RWPE2 (cell line): ENCODE measurements around the gene CASP7.

Experiments used
- ATAC-seq: fragments of 200-7000 bp; cut with Tn5 transposase; 3 replicates; pipeline ENCODE4 v1.9.1; 2021; ENCODE audit warnings: low read depth
- DNase-seq: peaks from one replicate; pipeline ENCODE4 v3.0.0-alpha.2; 2020; ENCODE audit warnings: low spot score
- H3K27ac ChIP-seq: fragments of 450-650 bp; 2 replicates; pipeline ENCODE4 v1.5.1; 2017; ENCODE audit warnings: mild to moderate bottlenecking; ENCODE audit not compliant: poor library complexity, severe bottlenecking
- H3K27me3 ChIP-seq: fragments of 250-450 bp; sonication (Bioruptor Pico); 2 replicates; pipeline ENCODE4 v1.5.1; 2021; ENCODE audit warnings: mild to moderate bottlenecking, moderate library complexity; ENCODE audit not compliant: insufficient read depth, poor library complexity, severe bottlenecking
- H3K36me3 ChIP-seq: fragments of 250-450 bp; sonication (Bioruptor Pico); 2 replicates; pipeline ENCODE4 v1.5.1; 2020; ENCODE audit warnings: low read depth, mild to moderate bottlenecking, moderate library complexity
- H3K4me1 ChIP-seq: fragments of 250-450 bp; sonication (Bioruptor Pico); 2 replicates; pipeline ENCODE4 v1.5.1; 2021; ENCODE audit warnings: mild to moderate bottlenecking, moderate library complexity; ENCODE audit not compliant: insufficient read depth, poor library complexity, severe bottlenecking
- H3K4me3 ChIP-seq: fragments of 250-450 bp; sonication (Bioruptor Pico); 2 replicates; pipeline ENCODE4 v1.5.1; 2021; ENCODE audit warnings: mild to moderate bottlenecking, moderate library complexity; ENCODE audit not compliant: severe bottlenecking
- H3K9me3 ChIP-seq: fragments of 250-450 bp; sonication (Bioruptor Pico); 2 replicates; pipeline ENCODE4 v1.5.1; 2021; ENCODE audit warnings: mild to moderate bottlenecking, moderate library complexity; ENCODE audit not compliant: severe bottlenecking
- TF ChIP-seq, protein P1 (sequence below): fragments of 450-650 bp; IDR thresholded peaks from one replicate; pipeline ENCODE4 v1.5.1; 2017; ENCODE audit warnings: mild to moderate bottlenecking, moderate library complexity; ENCODE audit not compliant: poor library complexity, severe bottlenecking

CASP7 gene

DNA sequence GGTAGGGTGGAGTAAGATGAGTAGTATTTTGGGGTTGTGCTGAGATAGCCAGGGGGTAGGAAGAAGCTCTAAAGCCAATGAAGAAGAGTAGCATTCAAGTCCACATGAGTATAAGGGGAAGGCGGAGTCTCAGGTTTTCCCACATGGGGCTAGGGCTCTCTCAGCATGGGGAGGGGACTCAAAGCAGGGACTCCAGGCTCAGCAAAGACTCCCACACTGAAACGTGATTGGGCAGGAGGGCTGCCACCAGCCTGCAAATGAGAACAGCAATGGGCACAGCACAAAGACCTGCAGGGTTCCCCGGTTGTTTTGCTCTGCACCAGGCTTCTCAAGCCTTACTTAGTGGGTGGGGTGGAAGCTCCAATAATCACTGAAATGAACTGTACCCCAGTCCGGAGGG is 14.4 kb upstream of the CASP7 start:
- peaks cover 3% of the 10 kb centered on the region for H3K4me1 ChIP-seq
- no peak for DNase-seq
- TF ChIP-seq, protein P1, sequence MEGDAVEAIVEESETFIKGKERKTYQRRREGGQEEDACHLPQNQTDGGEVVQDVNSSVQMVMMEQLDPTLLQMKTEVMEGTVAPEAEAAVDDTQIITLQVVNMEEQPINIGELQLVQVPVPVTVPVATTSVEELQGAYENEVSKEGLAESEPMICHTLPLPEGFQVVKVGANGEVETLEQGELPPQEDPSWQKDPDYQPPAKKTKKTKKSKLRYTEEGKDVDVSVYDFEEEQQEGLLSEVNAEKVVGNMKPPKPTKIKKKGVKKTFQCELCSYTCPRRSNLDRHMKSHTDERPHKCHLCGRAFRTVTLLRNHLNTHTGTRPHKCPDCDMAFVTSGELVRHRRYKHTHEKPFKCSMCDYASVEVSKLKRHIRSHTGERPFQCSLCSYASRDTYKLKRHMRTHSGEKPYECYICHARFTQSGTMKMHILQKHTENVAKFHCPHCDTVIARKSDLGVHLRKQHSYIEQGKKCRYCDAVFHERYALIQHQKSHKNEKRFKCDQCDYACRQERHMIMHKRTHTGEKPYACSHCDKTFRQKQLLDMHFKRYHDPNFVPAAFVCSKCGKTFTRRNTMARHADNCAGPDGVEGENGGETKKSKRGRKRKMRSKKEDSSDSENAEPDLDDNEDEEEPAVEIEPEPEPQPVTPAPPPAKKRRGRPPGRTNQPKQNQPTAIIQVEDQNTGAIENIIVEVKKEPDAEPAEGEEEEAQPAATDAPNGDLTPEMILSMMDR = no peak
- no peaks in the 10 kb centered on the region for H3K27me3 ChIP-seq
- H3K36me3 ChIP-seq = no peaks in the 10 kb centered on the region
- H3K9me3 ChIP-seq = peaks cover 1% of the 10 kb centered on the region
- ATAC-seq = no peak
- H3K27ac ChIP-seq = no peak overlapping the region
- no peak overlapping the region for H3K4me3 ChIP-seq

DNA sequence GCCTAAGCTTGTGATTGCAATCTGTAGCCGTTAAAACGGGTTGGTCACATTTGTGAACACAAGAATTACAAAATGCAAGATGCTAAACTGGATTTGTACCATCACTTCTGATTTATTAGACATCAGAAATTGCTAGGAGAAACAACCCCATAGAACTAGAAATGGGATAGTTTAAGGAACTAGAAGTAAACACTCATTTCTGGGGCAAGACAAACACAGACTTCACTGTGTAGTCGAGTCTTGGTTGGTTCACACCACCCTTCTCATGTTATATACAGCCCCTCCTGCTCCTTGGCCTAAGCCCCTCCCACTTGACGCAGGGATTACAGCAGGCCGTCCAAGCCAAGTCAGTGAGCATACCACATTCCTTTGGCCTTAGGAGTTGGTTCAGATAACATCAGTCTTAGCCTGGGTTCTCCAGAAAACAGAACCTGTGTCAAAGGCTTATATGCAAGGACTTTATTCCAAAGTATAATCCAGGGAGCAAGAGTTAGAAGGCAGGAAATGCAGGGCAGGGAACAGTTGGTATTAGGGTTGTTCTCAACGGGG is 13.8 kb upstream of the CASP7 start:
- H3K36me3 ChIP-seq = no peaks in the 10 kb centered on the region
- H3K4me1 ChIP-seq = peaks cover 3% of the 10 kb centered on the region
- no peak overlapping the region for H3K4me3 ChIP-seq
- peak; percentile 99 for ATAC-seq
- peaks cover 6% of the 10 kb centered on the region for H3K9me3 ChIP-seq
- H3K27me3 ChIP-seq = no peaks in the 10 kb centered on the region
- TF ChIP-seq, protein P1 = no peak
- DNase-seq = no peak
- no peak overlapping the region for H3K27ac ChIP-seq

DNA sequence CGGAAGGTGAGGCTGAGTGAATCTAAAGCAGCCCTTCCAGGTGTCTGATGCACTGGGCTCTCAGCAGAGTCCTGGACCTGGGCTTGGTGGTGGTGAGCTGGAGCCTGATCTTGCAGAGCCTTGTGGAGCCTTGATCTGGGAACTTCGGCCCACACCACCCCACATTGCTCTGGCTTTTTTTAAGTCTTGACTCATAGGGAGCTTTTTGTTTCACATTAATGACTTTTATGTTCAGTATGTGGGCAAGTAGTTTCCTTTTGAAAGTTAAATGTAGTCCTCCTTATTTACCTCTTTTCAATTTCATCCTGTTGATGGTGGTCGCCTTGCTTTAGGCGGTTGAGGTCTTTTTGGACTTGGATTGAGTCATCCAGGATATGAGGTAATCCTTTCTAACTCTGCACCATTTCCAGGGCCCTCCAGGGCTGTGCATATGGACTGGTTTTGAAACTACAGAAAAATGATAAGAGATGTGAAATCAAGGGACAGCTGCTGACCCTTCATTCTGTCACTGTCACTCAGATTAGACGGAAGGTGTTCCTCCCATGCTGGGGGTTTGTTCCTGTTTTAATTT is 12.9 kb upstream of the CASP7 start:
- TF ChIP-seq, protein P1 = no peak
- H3K4me3 ChIP-seq = no peak overlapping the region
- no peak for DNase-seq
- peaks cover 6% of the 10 kb centered on the region for H3K9me3 ChIP-seq
- no peaks in the 10 kb centered on the region for H3K36me3 ChIP-seq
- peaks cover 3% of the 10 kb centered on the region for H3K4me1 ChIP-seq
- ATAC-seq = no peak
- no peaks in the 10 kb centered on the region for H3K27me3 ChIP-seq
- H3K27ac ChIP-seq = no peak overlapping the region

DNA sequence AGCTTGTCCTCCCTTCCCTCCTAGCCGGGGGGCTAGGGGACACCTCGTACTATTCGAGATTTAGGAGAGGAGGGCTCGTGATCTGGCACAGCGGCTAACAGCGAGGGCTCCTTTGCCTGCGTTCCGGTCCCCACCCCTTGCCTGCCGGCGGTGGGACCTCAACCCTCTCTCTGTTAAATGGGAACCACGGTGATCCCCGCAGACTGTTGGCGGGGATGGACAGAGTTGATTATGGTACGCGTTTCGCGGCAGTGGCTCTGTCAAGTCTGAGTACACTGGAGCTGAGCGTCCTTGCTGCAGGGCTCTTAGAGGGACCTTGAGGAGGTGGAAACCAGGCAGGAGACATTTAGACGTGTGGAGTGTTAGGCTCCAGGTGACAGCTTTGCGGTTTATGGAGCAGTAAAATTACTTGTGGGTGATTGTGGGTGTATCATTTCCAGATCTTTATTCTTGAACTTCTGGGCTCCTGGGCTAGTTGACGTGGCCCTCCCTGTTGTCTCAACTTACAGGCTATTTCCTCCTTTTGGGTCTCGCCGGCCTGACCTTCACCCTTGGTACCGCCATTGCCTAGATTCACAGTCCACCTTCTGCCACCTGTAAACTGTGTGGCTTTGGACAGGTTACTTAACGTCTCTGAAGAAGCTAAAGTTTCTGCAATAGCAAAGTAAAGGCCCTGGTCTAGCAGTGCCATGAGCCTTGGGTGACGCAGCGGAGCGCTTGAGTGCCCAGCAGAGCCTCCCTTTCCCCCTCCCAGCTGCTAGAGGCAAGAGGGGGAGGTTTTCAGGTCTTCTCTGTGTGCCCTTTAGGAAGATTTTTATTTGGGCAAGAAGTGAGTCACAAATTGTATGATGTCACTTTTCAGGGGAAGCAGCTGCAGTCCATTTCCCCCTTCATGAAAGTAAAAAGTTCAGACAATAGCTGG is 739 bp downstream of the CASP7 start:
- Histone ChIP-seq H3K27ac (peak overlapping the region; percentile 65), H3K9me3 (no peaks in the 10 kb centered on the region), H3K4me1 (no peaks in the 10 kb centered on the region), H3K36me3 (peaks cover 16% of the 10 kb centered on the region), H3K4me3 (peak overlapping the region; percentile 87), H3K27me3 (no peaks in the 10 kb centered on the region)
- TF ChIP-seq, protein P1 = no peak
- DNase-seq = no peak
- ATAC-seq = peak; percentile 47
